Inferior parietal cortex (tissue), 1 donor: ENCODE results near the gene TRIM72.
"Not testable (repeated sequence)": the region's sequence is repeated elsewhere in the genome, so short reads cannot be mapped to it uniquely, and the experiment has no call there.

ENCODE experiments used
- DNase-seq: peaks from one replicate; pipeline ENCODE4 v3.0.0-alpha.2; 2016; ENCODE audit errors: extremely low spot score

The TRIM72 gene

DNA sequence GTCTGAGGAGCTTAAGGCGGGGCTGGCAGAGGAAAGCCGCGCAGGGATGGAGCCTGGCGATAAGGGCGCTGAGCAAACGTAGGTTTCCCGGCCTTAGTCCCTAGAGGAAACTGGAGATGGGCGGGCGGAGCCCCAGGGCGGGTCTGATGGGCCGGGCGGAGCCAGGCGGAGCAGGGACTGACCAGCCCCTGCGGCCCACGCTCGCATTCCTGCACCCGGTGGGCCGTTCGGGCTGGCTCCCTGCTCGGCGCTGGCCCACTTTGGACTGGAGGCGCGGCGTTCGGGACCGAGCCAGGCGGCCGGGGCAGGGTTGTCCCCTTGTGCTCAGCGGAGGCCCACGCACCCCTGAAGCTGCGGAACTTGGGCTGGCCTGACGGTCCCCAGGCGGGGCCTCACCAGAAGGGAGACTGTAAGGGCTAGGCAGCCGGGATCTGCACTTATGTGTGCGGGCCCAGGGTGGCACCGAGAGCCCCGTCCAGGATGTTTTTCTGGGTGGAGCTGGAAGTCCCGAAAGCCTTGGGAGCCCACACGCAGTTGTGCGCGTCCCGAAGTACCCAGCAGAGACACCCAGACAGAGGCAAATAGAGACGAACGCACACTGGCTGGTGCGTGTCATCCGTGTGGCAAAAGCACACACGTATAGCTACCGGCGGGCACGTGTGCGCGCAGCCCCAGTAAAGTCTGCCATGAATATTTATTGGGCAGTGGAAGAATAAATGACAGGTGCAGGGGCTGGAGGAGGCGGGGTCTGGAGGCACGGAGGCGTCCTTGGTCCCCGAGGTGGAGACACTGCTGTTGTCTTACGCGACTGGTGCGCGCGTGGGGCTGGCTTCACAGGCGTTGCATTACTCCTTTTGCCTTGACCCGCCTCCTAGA is 1.6 kb downstream of the TRIM72 start:
- no peak for DNase-seq

DNA sequence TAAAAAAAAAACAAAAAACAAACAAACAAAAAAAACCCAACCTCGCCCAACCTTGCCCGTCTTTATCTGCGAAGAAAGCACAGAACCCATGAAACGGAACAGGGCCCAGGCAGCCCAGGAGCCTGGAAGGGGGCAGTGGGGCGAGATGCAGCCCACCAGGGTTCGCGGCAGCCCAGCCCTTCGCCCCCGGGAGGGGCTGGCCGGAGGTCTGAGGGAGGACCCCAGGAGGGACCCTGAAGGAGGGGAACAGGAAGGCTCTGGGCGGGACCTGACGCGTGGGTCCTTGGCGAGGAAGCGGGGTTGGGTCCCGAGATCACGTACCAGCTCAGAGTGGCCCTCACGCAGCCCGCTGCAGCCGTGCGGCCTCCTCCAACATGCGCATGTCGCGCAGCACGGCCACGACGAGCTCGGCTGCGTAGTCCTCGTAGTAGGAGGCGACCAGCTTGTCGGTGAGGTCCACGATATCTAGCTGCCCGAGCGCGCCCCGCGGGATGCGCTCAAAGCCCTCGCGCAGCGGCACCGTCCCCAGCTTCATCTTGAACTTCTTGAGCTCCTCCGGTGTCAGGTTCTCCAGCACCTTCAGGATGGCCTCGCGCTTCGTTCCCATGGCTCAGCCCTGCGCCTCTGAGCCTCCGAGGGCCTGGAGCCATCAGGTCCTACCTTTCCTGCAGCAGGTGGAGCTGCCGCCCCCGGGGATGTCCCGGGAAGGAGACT is 2.7 kb downstream of the TRIM72 start, which contains the start of gene PYDC1:
Gene PYDC1 (minus strand): TSS at position 714 of the 714 bp plus-strand sequence. CDS start 107 bp downstream, at position 607.
- no peak for DNase-seq

DNA sequence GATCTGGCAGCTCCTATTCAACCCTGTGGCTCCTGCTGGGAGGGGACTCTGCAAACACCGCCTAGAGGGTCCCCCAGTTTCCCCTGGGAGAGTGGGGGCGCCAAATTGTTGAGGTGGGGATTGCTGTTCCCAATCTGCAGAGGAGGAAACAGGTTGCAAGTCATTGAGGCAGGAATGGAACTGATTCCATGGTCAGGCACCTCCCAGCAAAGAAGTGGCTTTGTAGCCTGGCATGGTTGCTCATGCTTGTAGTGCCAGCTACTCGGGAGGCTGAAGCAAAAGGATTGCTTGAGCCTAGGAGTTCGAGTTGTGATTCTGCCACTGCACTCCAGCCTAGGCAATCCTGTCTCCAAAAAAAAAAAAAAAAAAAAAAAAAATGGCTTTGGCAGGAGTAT is 3.2 kb downstream of the TRIM72 start:
- no peak for DNase-seq

DNA sequence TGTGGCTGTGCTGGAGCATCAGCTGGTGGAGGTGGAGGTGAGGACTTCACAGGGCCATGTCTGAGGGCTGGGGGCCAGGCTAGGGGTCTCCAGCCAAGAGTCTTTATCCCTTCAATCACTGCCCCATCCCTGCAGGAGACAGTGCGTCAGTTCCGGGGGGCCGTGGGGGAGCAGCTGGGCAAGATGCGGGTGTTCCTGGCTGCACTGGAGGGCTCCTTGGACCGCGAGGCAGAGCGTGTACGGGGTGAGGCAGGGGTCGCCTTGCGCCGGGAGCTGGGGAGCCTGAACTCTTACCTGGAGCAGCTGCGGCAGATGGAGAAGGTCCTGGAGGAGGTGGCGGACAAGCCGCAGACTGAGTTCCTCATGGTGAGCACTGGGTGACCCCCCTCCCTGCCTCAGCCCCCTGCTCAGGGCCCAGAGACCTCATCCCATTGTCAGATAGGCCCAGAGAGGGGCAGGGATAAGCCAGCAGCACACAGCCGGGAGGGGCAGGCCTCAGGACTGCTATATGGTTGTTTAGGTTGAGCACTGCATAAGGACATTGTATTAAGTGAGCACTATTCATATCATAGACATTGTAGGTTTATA is 5.3 kb downstream of the TRIM72 start:
- no peak for DNase-seq

DNA sequence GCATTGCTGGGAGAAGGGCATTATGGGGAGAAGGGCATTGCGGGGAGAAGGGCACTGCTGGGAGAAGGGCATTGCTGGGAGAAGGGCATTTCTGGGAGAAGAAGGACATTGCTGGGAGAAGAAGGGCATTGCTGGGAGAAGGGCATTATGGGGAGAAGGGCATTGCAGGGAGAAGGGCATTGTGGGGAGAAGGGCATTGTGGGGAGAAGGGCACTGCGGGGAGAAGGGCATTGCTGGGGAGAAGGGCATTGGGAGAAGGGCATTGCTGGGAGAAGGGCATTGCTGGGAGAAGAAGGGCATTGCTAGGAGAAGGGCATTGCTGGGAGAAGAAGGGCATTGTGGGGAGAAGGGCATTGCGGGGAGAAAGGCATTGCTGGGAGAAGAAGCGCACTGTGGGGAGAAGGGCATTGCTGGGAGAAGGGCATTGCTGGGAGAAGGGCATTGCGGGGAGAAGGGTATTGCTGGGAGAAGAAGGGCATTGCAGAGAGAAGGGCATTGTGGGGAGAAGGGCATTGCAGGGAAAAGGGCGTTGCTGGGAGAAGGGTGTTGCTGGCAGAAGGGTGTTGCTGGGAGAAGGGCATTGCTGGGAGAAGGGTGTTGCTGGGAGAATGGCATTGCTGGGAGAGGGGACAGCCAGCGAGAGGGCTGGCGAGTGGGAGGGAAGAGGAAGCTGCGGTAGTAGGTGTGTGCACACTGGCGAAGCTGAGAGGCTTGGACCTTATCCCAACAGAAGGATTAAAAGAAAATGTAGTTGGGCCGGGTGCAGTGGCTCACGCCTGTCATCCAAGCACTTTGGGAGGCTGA is 7.6 kb downstream of the TRIM72 start:
- DNase-seq = no peak

DNA sequence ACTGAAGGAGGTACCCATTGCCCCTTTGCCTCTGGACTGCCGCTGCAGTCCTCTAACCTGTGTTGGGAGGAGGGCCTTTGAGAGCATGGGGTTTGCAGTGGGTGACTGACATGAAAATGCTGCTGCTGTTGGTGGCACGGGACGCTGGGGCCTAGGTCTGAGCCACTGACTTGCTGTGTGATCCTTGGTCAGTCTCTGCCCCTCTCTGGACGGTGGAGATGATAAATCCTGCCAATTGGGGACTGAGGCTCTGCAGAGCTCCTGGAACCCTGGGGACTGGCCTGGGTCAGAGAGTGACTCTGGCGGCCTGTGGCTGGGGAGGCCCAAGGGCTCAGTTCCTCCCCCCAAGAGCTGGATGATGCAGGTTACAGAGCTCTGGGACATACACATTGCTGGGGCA is 9.1 kb downstream of the TRIM72 start:
- DNase-seq = no peak

DNA sequence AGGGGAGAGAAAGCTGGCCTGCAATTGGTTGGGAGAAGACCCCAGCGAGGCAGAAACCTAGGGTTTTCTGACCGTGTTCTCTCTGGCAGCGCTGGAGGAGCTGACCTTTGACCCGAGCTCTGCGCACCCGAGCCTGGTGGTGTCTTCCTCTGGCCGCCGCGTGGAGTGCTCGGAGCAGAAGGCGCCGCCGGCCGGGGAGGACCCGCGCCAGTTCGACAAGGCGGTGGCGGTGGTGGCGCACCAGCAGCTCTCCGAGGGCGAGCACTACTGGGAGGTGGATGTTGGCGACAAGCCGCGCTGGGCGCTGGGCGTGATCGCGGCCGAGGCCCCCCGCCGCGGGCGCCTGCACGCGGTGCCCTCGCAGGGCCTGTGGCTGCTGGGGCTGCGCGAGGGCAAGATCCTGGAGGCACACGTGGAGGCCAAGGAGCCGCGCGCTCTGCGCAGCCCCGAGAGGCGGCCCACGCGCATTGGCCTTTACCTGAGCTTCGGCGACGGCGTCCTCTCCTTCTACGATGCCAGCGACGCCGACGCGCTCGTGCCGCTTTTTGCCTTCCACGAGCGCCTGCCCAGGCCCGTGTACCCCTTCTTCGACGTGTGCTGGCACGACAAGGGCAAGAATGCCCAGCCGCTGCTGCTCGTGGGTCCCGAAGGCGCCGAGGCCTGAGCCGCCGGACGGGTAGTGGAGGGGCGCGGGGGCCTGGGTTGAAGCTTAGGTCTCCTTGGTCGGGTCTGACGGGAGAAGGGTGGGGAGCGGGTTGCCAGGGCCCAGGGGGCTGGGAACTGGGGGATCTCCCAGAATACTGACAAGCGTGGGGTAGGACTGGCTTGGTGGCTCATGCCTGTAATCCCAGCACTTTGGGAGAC is 10.4 kb downstream of the TRIM72 start:
- DNase-seq = no peak

DNA sequence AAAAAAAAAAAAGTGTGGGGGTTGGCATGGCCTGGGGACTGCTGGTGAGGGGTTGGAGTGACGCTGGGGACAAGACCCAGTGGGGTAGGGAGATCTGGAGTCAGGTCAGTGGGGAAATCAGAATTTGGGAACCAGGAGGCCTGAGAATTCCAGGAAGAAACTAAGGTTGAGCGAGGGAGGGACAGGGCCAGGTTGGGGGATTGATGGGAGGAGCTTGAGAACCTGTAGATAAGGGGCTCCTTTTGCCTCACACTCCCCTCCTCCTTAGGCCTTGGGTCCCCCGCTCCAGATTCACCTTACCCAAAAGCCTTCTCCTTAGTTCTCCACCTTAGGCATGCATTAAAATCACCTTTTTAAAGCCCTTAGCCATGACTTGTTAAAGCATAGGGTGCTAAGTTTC is 11.3 kb downstream of the TRIM72 start:
- DNase-seq = no peak

DNA sequence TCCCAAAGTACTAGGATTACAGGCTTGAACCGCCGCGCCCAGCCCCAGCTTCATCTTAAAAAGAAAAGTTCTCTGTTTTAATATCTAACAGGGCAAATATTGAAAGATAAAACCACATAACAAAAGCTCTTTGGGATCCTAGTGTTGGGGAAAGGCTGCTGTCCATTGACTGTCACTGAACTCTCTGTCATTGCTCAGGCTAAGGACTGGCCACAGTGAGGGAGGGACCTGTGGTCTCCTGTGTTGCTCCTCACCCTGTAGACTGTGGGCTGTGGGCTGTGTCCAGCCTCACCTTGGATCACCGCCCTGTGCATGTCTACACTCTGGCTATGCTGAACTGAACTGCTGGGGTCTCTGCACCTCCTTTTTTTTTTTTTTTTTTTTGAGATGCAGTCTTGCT is 14.3 kb downstream of the TRIM72 start:
- DNase-seq = no peak

DNA sequence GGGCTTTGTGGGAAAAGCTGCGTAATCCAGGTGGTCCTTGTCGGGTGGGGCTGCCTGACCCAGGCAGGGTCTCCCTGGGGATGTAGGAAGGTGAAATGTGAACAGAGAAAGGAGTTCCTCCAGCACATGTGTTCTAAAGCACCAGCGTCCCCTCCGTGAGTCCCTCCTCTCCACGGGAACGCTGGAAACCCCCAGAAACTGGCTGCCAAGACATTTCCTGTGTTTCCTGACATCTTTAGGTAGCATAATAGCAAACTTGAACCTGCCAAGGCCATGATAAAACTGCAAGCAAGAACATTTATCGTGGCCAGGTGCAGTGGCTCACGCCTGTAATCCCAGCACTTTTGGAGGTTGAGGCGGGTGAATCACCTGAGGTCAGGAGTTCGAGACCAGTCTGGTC is 15.6 kb downstream of the TRIM72 start:
- DNase-seq = no peak

DNA sequence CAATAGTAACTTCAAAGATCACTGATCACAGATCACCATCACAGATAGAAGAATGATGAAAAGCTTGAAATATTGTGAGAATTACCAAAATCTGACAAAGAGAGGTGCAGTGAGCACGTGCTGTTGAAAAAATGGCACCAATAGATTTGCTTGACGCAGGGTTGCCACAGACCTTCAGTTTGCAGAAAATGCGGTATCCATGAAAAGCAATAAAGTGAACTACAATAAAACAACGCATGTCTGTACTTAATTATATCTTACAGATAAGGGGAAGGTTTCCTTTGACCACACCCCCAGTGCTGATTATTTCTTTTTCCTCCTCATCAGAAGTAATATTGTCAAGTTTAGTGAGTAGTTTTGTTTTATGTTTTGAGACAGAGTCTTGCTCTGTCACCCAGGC is 24.1 kb downstream of the TRIM72 start:
- no peak for DNase-seq

DNA sequence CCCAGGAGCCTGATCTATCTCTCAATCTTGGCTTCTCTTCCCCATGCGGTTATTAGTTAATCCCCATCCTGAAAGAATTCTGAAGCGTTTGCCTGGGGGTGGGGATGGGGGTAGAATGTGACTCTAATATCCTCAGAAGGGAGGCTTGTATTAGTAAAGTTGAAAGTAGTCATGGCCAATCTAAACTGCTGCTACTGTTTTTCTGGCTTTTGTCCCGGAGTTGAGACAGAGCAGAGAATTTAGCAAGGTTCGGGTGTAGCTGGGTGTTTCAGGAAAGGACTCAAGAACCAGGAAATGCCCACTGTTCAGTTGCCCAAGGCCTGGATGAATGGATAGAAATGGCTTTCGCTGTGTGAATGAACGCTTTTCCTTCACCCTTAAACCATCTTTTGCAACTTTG is 28.3 kb downstream of the TRIM72 start:
- DNase-seq = no peak

DNA sequence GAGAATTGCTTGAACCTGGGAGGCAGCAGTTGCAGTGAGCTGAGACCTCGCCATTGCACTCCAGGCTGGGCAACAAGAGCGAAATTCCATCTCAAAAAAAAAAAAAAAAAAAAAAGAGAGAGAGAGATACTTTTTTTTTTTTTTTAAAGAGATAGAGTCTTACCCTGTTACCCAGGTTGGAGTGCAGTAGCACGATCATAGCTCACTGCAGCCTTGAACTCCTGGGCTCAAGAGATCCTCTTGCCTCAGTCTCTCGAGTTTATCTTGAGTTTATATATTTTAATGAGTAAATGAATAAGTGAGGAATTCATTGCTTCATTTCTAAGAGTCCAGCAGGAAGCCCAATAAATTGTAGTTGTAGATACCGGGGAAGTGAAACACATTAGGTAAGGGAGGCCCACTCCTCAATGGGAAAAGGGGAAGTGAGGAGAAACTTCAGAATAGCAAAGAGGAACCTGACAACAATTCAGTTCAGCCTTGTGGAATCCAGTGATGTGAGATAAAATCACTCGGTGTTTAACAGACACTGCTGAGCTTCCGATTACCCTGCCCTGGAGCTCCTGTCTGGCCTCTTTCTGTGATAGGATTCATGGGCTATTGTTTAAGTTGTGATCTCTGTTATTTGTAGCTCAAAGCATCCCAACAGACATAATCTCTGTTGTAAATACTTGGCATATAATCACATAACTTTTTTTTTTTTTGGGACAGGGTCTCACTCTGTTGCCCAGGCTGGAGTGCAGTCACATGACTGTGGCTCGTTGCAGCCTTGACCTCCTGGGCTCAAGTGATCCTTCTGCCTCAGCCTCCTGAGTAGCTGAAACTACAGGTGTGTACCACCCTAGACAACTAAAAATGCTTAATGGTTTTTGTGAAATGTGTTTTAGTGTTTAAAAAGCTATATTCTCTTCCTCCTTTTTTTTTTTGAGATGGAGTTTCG is 30.1 kb downstream of the TRIM72 start:
- peak; percentile 23 for DNase-seq

DNA sequence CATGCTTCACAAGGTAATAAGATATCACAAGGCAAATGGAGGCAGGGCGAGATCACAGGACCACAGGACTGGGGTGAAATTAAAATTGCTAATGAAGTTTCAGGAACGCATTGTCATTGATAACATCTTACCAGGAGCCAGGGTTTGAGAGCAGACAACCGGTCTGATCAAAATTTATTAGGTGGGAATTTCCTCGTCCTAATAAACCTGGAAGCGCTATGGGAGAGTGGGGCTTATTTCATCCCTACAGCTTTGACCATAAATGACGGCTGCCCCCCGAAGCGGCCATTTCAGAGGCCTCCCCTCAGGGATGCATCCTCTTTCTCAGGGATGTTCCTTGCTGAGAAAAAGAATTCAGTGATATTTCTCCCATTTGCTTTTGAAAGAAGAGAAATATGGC is 31.7 kb downstream of the TRIM72 start:
- DNase-seq = not testable (repeated sequence)

DNA sequence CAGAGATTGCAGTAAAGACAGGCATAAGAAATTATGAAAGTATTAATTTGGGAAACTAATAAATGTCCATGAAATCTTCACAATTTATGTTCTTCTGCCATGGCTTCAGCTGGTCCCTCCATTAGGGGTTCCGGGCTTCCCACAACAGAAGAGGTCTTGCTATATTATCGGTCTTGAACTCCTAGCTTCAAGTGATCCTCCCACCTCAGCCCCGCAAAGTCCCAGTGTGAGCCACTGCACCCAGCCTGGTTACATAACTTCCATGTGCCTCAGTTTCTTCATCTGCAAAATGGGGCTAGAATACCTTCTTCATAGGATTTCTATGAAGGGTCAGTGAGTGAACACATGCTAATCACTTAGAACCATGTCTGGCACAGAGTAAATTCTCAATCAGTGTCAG is 32.4 kb downstream of the TRIM72 start:
- DNase-seq = no peak

DNA sequence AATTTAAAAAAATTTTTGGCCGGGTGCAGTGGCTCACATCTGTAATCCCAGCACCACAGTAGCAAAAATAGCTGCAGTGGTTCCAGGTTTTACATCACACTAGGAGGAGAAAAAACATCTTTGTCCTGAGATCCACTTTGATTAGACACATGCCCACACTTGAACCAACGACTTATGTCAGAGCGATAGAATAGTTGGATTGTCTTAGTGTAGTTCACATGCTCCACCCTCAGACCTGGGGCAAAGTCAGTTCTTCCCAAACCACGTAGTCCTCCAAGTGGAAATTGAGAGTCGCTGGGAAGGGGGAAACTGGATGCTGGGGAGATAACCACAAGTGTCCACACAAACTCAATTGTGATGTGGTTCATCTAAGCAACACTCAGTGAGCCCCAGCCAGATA is 34.4 kb downstream of the TRIM72 start:
- DNase-seq = no peak

DNA sequence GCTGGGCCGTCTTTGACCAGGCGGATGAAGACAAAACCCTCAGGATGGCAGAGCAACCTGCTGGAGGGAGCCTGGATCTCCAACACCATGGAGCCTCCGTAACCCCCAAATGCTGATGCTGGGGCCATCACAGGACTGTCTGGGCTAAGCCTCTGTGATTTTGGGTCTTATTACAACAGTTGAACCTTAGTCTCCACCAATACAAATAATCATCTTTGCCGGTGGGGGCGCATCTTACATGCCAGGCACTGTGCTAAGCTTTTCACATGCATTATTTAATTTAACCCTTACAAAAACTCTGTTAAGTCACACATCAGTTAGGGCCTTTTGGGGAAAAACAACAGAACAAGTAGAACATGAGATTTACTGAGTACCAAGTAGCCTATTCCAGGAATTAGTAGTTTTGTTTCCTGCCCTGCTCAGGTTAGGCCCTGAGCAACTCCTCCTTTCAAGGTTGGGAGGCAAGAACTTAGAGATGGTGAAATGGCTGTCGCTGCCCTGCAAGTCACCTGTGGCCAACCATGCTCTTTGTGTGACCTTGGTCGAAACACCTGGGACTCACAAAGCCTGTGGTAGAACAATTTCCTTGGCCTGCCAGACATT is 37.0 kb downstream of the TRIM72 start:
- no peak for DNase-seq

DNA sequence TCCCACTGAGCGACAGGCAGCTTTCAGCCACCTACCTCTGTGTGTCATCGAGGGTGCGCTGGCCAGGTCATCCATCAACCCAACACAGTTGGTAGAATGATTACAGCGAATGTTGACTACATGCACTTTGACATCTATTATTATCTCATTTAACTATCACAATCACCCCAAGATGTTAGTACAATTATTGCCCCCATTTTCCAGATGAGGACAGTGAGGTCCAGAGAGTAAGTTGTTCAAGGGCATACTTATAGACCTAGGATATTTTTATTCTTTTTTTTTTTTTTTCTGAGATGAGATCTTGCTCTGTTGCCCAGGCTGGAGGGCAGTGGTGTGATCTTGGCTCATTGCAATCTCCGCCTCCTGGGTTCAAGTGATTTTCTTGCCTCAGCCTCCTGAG is 37.5 kb downstream of the TRIM72 start:
- no peak for DNase-seq

DNA sequence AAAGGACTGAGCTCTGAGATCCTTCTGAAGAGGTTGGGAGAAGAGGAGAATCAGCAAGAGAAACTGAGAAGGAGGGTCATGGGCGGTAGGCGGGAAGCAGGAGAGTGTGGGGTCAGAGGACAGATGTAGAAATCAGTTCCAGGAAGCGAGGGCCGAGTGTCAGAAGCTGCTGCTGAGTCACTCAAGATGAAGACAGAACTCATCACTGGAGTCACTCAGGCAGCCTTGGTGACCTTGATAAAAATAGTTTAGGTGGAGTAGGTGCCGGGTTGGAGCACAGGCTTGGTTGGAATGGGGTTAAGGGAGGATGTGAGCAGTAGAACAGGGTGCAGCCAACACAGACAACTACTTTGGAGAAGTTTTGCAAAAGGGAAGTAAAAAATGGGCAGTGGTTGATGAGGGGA is 39.7 kb downstream of the TRIM72 start:
- DNase-seq = peak; percentile 34
